Eye (tissue), 1 donor: ENCODE measurements around the gene PLEKHF1.

Experiments used
- DNase-seq: peaks from one replicate; pipeline ENCODE4 v3.0.0-alpha.2; 2015

PLEKHF1 gene

DNA sequence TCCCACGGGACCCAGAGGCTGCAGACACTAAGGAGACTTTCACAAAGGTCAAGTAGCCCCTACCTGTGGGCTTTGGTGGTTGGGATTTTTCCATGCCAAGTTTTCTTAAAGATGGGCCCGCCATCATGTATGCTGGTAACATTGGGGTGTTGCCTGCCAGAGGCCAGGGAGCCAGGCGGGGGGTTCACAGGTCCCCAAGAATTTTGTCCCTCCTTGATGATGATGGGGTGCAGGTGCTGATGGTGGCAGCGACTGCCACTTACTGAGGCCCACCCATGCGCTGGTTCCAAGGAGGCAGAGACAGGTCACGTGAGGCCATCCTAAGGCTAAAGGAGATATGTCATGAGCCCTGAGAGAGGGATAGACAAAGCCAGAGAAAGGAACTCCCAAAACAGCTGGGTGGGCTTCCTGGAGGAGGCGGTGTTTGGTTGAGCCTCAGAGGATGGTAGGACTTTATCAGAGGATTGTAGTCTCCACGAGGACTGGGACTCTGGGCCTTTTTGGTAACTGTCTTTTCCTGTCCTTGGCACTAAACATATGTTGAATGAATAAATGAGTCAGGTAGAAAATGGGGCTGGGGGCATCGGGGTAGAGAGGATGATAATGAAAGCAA is 14.4 kb downstream of the PLEKHF1 start:
- no peak for DNase-seq

DNA sequence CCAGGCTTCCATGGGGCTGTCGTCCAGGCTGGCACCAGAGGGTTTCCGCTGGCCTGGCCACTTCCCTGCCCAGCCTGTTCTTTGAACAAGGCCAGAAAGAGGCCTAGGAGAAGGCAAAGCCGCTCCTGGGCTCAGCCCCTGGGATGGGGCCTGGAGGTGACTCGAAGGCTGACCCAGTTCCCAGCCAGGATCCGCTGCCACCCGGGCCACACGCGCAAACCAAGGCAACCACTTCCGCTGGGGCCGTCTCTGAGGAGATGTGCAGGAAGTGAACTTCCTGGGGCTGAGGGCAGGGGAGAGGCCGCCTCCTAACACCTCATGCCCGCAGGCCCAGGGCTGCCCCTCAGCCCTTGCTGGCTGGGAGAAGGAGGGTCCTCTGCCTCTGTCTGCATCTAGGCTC is 15.2 kb downstream of the PLEKHF1 start:
- DNase-seq = no peak

DNA sequence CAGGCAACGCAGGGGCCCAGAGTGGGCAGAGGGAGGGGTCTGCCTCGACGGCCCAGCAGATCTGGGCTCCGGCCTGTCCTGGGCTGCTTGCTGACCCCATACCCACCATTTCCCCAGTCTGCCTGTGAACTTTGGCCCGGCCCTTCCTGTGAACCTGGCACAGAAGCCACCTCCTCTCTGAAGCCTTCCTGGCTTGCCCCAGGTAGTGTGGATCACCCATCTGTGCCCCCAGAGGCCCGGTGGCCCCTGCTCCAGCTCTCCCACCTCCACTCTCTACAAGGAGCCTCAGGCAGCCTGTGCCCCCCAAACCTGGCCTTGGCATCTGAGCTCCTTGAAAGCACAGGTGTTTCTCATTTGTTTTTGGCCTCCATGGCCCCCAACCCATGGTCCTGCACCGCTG is 15.7 kb downstream of the PLEKHF1 start:
- DNase-seq = no peak

DNA sequence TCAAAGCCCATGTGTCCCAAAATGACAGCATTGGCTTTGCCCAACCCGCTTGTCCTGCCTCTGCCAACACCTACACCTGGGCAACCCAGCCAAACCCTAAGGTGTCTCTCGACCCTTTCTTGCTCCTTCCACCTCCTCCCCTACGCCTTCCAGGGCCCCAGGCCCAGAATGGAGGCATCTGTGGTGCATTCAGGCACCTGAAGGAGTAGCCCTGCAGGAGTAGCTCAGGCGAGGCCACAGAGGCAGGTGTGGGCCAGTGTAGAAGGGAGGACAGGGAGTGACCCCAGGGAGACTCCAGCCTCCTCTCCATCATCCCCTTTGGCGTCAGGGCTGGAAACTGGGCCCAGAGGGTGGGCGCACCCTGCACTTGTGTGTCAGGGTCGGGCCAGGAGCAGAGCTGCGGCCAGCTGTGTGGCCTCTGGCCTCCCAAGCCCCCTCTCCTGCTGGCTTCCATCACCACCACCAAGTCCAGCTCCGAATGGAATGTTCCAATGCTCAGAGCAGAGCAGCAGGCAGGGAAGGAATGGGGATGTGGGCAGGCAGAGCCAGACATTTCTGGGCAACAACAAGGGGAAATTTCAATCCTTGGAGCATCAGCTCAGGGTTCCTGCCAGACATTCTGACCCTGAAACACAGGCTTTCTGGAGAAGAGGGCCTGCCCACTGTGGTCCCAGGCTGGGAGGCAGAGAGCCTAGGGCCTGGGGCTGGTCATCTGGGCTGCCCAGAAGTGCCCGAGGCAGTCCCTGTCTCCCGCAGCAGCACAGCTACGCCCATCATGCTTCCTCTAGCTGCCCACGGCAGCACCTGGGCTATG is 16.4 kb downstream of the PLEKHF1 start:
- no peak for DNase-seq

DNA sequence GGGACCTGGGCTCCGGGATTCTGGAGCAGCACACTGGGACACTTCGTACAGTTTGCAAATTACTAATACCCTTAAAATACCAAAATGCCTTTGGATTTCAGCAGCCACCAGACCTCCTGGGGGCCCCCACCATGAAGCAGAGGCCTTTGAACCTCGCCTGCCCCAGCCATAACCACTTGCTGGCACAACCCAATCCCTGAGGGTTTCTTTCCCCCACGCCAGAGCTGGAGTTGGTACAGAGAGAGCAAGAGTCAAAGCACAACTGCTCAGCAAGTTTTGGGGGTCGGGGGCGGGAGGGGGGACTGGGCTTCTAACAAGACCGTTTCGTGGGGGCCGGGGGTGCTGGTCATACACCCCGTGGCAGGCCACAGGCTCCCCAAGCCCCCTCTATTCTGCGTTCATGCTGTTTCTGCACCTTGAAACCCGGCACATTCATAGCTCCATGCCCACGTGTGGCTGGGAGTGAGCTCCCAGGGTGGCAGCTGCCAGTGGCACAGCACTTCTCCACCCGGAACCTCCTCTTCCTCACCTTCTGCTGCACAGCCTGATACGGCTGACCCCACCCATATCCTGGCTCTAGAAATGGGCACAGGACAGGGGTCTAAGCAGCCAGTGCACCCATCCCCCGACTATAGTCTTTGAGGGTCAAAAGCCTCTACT is 17.1 kb downstream of the PLEKHF1 start:
- no peak for DNase-seq

DNA sequence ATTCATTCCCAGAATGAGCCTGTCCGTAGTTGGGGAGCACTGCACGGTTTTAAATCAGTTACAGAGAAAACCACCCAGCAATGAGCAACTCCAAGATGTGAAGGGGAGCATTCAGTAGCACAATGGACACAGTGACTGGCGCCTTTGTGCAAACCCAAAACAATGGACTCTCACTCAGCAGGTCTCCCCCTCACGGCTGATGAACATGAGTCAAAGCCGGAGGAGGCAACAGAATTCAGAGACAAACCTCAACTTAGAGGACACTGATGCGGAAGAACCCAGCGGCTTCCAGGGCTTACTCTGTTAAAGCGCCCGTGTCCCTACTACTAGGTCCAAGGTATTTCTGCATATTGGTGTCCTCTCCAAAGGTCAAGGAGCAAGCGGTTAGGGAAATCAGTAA is 17.7 kb downstream of the PLEKHF1 start:
- DNase-seq = peak; percentile 61

DNA sequence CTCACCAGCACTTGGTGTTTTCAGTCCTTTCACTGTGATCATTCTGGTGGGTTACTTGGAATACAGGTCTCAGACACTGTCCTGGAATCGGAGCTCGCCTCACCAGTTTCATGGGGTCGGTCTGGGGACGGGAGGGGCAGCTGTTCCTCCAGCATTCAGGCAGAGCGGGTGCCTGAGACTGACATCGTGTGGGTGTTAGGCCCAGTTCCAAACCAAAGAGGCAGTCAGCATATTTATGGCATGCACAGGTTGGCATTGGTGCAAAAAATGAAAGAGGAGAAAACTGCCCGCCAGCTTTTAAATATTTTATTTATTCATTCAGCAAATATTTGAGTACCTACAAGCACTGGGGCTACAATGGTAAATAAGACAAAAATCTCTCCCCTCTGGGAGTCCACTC is 20.1 kb downstream of the PLEKHF1 start:
- DNase-seq = no peak

DNA sequence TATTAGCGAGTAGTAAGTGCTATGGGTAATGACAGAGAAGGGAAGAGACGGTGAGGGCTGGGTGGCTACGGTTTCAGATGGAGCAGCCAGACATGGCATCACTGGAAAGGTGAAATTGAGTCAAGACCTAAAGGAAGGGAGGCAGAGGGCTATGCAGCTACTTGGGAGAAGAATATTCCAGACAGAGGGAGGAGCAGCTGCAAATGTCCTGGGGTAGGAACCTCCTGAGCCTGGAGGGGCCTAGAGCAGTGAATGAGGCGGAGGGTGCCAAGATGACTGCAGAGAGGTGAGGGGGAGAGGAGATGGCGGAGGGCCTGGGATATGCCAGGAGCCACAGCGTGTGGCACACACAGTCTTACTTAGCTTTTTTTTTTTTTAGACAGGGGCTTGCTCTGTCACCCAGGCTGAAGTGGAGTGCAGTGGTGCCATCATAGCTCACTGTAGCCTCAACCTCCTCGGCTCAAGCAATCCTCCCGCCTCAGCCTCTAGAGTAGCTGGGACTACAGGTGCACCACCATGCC is 21.1 kb downstream of the PLEKHF1 start:
- DNase-seq = no peak

DNA sequence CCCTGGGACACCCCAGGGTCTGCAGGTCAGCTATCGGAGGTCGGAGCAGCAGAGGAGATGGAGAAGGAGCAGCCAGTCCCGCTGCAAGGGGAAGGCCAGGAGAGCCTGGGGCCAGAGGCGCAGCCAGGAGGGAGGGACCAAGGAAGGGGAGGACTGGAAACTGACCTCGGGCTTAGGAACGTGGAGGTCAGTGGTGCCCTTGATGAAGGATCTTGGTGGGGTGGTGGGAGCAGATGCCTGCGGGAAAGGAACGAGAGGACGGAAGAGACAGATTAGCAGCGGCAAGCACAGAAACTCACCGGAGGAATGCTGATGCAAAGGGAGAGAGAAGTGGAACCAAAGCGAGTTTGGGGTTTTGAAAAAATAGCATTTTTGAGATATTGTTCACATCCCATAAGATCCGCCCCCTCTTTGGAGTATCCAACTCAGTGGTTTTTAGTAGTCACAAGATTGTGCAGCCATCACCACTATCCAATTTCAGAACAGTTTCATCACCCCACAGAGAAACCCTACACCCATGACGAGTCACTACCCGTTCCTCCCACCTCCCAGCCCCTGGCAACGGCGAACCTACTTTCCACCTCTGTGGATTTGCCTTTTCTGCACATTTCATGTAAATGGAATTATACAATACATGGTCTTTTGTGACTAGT is 22.1 kb downstream of the PLEKHF1 start:
- no peak for DNase-seq

DNA sequence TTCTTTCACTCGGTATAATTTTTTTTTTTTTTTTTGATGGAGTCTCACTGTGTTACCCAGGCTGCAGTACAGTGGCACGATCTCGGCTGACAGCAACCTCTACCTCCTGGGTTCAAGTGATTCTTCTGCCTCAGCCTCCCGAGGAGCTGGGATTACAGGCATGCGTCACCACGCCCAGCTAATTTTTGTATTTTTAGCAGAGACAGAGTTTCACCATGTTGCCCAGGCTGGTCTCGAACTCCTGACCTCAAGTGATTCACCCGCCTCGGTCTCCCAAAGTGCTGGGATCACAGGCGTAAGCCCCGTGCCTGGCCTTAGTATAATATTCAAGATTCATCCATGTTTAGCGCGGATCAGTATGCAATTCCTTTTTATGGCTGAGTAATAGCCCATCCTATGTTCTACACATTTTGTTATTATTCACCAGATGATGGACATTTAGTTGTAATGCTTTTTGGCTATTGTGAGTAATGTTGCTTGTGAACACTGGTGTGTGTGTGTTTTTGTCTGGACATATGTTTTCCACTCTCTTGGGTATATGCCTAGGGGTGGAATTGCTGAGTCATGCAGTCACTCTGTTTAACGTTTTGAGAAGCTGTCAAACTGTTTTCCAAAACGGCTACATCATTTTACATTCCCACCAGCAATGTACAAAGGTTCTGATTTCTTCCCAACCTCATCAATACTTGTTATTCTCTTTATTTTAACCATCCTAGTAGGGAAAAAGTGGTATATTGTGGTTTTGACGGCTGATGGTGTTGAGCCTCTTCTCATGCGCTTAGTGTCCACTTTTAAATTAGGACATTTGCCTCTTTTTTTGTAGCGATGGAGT is 22.9 kb downstream of the PLEKHF1 start:
- no peak for DNase-seq

DNA sequence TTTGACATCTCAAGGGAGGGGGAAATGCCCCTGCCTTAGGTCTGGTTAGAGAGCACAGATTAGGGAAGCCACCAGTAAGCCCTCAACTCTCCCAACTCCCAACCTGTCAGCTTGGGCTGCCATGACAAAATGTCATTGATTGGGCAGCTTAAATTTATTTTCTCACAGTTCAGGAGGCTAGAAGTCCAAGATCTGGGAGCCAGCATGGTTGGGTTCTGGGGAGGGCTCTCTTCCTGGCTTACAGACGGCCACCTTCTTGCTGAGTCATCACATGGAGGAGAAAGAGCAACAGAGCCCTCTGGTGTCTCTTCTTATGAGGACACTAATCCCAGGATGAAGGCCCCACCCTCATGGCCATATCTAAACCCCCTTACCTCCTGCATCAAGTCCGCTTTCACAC is 25.6 kb downstream of the PLEKHF1 start:
- no peak for DNase-seq

DNA sequence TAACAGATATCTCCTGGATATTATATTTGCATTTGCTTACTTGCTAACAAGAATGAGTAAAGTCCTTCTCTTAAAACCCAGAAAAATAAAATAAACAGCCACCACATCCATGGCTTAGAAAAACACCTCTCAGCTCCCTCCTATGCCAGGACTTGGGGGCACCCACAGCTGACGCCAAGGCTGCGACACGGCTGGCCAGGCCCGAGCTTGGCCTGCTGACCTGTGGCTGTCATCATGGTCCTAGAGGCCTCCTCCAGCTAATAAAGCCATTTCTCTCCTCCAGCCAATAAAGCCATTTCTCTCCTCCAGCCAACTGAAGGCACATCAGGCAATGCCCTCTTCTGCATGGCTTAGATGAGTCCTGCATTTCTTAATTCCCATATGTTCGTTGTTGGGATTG is 28.9 kb downstream of the PLEKHF1 start:
- DNase-seq = no peak

DNA sequence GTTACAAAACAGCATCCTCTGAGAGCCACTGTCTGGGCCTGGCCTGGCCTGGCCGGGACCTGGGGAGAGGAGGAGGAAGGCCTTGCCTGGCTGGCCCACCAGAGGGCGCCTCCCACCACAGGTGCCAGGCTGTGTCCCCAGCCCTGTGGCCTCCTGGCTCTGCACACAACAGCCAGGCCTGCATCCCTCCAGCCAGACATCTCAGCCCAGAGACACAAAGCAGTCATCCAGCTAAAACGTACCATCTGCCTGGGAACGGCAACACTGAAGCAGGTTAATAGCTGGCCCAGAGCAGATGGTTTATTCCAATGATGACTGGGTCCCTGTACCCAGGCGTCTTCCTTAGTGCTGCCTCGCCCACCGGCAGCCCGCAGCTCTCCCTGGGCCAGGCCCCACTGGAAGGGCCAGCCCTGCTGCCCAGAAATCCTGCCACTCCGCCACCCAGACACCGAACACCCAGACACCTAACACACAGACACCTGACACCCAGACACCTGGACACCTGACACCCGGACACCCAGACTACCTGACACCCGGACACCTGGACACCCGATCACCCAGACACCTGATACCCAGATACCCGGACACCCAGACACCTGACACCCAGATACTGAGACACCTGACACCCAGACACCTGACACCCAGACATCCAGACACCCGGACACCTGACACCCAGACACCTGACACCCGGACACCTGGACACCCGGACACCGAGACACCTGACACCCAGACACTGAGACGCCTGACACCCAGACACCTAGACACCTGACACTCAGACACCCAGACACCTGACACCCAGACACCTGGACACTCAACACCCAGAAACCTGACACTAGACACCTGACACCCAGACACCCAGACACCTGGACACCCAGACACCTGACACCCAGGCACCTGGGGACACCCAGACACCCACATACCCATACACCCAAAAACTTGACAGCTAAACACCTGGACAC is 29.7 kb downstream of the PLEKHF1 start:
- DNase-seq = peak; percentile 88

DNA sequence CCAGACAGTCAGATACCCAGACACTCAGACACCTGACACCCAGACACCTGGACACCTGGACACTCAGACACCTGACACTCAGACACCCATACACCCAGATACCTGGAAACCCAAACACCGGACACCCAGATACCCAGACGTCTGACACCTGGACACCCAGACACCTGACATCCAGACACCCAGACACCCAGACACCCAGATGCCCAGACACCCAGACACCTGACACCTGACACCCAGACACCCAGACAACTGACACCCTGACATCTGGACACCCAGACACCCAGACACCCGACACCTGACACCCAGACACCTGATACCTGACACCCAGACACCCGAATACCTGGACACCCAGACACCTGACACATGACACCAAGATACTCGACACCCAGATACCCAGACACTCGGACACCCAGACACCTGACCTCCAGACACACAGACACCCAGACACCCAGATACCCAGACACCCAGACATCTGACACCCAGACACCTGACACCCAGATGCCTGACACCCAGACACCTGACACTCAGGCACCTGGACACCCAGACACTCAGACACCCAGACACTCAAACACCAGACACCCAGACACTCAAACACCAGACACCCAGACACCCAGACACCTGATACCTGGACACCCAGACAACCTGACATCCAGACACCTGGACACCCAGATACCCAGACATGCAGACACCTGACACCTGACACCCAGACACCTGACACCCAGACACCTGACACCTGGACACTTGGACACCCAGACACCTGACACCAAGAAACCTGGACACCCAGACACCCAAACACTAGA is 30.7 kb downstream of the PLEKHF1 start:
- no peak for DNase-seq

DNA sequence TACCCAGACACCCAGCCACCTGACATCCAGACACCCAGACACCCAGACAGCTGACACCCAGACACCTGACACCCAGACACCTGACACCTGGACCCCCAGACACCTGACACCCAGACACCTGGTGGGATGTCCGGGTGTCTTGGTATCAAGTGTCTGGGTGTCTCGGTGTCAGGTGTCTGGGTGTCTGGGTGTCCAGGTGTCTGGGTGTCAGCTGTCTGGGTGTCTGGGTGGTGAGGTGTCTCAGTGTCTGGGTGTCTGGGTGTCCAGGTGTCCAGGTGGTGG is 31.2 kb downstream of the PLEKHF1 start:
- DNase-seq = no peak

DNA sequence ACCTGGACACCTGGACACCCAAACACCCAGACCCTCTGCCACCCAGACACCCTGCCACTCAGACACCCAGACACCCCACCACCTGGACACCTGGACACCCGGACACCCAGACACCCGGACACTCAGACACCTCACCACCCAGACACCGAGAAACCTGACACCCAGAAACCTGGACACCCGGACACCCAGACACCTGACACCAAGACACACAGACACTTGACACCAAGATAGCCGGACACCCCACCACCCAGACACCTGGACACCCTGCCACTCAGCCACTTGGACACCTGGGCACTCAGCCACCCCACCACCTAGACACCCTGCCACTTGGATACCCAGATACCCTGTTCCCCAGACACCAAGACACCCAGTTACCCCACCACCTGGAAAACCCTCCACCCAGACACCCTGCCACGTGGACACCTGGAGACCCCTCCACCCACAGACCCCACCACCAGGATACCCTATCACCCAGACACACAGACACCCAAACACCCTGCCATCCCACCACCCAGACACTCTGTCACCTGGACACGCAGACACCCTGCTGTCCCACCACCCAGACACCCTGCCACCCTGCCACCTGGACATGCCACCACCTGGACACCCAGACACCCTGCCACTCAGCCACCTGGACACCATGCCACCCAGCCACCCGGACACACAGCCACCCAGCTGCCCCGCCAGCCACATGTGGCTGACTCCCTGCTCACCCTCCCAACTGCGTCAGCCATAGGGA is 32.4 kb downstream of the PLEKHF1 start:
- no peak for DNase-seq

DNA sequence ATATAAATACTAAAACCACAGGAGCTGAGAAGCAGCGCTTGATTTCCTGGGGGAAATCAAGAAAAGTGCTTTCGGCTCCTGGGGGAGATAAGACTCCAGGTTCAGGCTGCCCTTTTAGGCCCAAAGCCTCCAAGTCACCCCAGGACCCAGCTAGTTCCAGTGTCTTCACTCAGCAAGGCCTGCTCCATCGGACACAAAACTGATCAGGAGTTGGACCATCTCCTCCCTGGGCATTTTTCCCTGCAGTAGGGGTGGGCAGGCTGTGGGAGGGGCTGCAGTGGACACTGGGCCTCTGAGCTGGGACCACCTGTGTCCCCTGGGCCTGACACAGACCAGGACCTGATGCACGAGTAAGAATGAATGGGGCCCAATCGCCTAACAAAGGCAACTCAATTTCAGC is 34.6 kb downstream of the PLEKHF1 start:
- DNase-seq = no peak

DNA sequence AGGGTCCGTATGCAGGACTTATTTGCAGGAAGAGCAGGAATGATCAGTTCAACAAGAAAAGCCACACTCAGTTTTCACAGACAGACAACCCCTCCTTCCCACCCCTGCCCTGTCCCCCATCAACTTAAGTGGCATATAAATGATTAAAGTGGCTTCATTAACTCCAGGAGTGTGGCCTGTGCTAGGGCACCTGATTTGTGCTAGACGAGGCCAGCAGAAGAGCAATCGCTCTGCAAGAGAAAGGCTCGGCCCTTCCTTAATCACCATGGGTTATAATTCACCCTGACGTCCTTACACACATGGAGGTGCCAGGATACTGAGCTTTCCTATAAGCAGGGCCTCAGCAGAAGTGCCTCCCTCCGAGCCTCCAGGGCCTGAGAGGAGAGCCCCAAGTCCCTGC is 35.2 kb downstream of the PLEKHF1 start:
- DNase-seq = no peak

DNA sequence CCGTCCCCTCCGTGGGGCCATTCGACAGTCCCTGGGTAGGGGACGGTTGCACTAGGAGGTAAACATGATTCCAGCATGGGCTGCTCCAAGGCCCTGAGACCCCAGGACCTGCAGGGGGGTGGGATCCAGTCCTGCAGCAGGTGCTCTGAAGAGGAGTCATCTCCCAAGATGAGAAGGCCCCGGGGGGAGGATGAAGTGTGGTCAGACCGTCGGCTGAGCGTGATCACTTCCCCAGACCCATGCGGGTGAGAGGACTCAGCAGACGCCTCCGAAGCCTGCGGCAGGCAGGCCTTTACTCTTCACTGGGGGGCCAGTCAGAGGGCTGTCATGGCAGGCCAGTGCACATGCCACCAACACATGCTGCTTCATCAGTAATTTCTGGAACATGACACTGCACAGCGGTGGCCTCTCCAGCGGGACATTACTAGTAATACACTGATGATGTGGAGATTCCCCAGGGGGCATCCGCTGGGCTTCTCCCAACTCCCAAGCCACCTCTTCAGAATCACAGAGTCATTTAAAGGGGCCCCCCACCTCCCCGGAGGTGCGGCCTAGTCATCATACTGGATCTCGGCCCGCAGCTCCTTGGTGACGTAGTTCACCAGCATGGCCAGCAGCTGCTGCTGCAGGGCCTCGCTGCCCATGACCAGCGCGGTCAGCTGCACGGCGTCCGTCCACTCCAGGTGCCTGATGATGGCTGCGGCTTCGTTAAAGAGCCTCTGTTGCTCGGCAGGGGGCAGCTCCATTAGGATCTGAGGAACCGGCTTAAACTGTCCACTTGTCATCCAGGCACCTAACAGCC is 37.1 kb downstream of the PLEKHF1 start:
- peak; percentile 82 for DNase-seq
